Hypothalamus (tissue), 51 donors: Measurements from ENCODE around the gene EMC9.

Experiments
- DNase-seq, 51 donors: peaks; one replicate each; lab custom pipeline; 2025; lab: John Stamatoyannopoulos, UW

Gene EMC9, protein sequence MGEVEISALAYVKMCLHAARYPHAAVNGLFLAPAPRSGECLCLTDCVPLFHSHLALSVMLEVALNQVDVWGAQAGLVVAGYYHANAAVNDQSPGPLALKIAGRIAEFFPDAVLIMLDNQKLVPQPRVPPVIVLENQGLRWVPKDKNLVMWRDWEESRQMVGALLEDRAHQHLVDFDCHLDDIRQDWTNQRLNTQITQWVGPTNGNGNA

DNA sequence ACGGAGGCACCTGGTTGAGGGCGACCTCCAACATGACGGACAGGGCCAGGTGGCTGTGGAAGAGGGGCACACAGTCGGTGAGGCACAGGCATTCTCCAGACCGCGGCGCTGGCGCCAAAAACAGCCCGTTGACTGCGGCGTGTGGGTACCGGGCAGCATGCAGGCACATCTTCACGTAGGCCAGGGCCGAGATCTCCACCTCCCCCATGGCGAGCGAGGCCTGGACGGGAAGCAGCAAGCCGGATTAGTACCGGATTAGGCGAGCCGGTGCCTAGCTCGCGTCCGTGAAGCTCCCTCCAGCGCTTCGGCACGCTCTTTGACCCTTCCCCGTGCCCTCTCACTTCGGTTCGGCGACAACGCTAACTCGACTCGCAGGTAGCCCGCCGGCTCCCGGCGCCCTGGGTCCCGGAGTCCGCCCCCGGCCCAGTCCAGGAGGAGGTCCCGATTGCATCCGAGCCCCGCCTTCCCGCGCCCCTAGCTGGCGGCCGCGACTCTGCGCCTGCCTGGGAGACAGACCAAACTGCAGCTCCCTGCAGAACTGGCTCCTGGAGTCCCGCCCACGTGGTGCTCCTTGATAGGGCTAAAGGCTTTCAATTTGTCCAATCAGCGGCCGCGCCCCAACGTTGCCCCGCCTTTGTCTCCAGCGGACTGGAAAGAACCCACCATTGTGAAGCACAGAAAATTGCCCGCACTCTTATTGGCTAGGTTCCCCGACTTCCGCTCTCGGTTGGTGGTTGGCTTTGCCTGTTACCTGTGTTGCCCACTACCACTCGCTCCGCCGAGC lies at the start of gene EMC9:
EMC9 (minus strand) TSS at position 495 of the 784 bp plus-strand sequence; CDS start at position 208, 287 bp downstream.
- DNase-seq, result peak; percentile 82 to 100 (median 99)

- no peak for DNase-seq
These were observed 49.0 kb upstream of the EMC9 start for GRCh38 chr14:24190416-24190815.

- no peak for DNase-seq
These were observed 48.1 kb upstream of the EMC9 start for GRCh38 chr14:24189460-24189859.

GRCh38 chr14:24189059-24189375 lies 47.6 kb upstream of the EMC9 start:
- DNase-seq, result no peak

- DNase-seq, result peak; percentile 48 to 97 (median 92)
These were observed 47.1 kb upstream of the EMC9 start, which contains the start of gene IPO4 for GRCh38 chr14:24188251-24189058. Gene IPO4 (minus strand): TSS chr14:24188816. CDS start chr14:24188787, 29 bp downstream.

DNA sequence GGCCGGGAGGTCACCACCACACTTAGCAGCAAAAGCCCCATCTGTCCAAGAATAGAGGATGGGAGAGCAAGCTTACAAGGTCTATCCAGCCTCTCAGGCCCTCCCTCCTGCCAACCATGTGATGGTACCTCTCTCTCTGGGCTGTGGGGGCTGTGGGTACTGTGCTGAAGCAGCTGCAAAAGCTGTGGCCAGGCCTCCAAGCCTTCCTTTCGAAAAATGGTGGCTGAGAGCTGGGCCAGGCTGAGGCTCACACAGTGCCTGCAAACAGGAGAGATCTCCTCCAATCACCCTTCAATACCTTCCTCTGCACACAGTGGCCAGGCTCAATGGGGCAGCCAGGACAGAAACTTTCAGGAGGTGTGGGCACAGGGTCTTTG lies 46.1 kb upstream of the EMC9 start:
- DNase-seq, result no peak

GRCh38 chr14:24186831-24187538 lies 45.6 kb upstream of the EMC9 start:
- no peak for DNase-seq

DNA sequence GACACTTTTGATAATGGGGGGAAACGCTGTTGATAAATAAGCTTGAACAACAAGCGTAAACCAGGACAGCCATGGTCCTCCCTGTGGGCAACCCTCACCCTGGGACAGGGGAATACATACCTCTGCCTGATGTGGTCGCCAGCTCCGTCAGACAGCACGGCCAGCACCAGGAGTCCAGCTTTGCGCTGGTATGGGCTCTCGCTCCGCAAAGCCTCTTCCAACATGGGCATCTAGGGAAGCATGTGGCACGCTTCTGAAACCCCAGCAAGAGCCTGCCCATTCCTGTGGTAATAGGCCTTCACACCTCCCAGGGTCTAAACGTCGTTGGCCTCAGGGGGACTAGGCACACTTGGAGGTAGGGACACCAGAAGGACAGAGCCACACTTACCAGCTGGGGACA lies 44.4 kb upstream of the EMC9 start:
- DNase-seq, result no peak

- DNase-seq, result no peak
These were observed 43.6 kb upstream of the EMC9 start for GRCh38 chr14:24185026-24185425.

DNA sequence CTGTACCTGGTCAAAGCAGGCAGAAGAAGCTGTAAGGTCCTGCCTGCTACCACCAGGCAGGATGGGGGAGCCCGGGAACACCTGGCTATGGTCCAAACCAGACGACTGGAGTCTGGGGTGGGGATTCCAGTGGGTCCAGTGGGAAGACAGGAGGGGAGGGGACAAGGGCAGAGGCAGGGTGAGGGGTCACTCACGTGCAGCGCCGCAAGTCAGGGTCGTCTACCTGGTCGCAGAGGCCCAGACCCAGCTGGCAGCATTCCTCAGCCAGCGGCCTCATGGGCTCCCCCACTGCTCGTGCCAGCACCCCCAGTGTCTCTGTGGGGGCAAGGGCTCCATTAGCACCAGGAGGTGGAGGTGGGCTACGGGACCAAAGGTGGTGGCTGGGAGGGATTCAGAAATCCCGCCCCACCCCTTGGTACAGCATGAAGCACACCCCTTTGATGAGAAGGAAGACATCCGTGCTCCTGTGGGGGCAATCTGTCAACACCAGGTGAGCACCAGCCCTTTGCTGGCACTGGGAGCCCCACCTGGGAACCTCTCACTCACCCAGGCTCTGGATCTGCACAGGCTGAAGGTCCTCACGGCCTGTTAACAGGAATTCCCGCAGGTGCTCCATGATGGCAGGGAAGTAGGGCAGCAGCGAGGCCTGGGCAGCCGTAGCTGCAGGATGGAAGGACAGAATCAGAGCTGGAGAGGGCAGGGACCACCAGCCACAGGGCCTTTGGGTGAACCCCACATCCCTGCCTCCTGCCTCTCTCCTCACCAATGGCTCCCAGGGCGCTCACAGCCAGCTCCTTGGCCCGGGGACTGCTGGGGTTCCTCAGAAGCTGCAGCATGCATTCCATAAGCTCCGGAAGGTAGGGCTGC lies 42.9 kb upstream of the EMC9 start:
- no peak for DNase-seq

DNA sequence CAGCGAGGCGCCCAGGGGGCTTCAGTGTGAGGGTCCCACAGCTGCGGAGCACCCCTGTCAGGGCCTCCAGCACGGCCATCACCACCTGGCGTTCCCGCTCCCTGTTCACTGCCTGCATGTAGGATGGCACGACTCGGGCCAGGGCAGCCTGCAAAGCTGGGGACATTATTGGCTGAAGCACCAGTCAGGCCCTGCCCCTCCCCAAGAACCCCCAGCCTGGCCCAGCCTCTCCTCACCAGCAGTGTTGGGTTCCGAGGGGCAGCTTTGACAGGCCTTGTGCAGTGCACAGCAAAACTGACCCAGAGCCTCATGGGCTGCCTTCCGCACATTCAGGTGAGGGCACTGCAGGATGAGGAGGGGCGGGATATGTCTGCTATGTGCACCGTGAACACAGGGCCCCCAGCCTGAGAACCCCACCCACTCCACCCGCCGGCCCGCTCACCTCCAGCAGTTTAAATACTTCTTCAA lies 41.7 kb upstream of the EMC9 start:
- no peak for DNase-seq

DNA sequence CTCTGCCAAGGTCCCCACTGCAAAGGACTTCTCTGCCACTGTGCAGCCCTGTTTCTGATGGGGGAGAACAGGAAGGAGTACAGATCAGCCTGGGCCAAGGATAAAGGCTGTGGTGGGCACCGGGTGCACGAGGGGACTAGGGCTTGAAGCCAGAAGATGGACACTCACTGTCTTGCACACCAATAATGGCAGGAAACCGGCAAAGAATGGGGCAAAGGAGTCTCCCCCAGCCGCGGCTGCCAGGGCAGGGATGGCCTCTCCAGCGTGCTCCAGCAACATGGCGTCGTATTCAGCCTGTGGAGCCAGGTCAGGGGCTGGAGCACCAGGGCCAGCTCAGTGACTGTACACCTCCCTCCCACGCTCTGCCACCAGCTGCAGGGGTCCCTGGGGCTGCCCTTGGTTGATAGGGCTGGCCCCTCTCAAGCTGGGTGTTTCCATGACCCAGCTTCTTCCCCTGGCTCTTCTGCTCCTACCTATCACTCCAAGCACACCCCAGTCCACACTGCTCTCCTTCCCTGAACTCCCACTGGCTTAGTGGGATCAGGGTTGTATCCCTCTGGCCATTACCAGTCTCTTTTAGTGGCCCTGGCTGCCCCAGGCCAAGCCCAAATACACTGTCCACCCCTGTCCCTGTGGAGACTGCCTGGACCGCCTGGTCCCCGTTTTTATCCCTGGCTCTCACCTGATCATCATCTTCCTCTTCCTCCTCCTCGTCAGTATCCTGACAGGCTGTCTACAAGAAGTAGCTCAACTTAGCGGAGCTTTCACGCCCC lies 40.9 kb upstream of the EMC9 start:
- no peak for DNase-seq

GRCh38 chr14:24181371-24182077 lies 40.1 kb upstream of the EMC9 start:
- no peak for DNase-seq

- peak in 17 of 51 donors; percentile 3 to 68 (median 24) for DNase-seq
These were observed 38.8 kb upstream of the EMC9 start for GRCh38 chr14:24179961-24180796.

DNA sequence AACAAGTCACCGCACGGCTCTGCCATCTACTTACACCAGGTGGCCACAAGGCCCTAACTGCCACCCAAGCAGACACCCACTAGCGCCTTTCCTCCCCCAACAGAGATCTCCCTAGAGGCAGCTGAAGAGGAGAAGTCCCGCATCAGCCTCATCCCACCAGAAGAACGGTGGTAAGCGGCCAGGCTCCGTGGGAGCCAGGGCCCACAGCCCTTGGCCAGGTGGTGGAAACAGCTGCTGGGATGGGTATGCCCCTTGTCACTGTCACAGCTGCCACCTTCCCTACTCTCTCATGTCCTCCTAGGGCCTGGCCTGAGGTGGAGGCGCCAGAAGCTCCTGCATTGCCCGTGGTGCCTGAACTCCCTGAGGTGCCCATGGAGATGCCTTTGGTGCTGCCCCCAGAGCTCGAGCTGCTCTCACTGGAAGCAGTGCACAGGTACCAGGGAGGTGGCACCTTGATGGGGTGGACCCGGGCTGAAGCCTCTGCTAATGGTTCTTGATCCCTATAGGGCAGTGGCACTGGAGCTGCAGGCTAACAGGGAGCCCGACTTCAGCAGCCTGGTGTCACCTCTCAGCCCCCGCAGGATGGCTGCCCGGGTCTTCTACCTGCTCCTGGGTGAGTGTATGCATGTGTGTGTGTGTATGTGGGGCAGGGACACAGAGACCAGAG lies 38.0 kb upstream of the EMC9 start:
- DNase-seq, result no peak

DNA sequence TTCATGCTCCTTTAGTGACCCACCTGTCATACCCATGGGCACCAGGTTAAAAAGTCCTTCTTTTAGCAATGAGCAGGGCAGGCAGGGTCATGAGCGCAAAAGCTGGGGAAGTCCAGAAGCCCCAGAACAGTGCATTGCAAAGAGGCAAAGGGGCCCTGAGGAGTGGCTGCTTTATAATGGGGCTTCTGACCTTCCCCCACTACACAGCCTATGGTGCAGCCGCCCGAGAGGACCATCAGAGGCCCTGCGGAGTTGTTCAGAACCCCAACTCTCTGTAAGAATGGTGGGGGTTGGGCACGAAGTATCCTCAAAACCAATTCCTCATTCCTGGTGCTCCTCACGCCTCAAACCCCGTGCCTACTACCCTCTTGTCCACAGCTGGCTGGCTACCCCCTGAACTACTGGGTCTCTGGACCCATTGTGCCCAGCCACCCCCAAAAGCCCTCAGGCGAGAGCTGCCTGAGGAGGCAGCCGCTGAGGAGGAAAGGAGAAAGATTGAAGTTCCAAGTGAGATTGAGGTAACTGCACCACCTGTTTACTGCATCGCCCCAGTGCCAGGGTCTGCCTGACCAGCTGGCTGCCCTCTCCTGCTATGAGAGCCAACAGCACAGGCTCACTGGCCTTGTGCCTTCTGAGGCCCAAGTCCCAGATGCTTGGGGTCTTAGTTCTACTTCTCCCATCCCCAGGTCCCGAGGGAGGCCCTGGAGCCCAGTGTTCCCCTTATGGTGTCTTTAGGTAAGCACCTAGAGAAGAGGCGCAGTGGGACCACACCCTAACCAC lies 37.2 kb upstream of the EMC9 start:
- no peak for DNase-seq
